GM19328 (cell line): ENCODE results near the gene ZEB1.

Experiments
- ATAC-seq: cut with Tn5 transposase; IDR thresholded peaks from one replicate; pipeline ENCODE4 v1.9.1; 2021; ENCODE audit warnings: mild to moderate bottlenecking, moderate library complexity; ENCODE audit not compliant: unreplicated experiment

ZEB1 gene

DNA sequence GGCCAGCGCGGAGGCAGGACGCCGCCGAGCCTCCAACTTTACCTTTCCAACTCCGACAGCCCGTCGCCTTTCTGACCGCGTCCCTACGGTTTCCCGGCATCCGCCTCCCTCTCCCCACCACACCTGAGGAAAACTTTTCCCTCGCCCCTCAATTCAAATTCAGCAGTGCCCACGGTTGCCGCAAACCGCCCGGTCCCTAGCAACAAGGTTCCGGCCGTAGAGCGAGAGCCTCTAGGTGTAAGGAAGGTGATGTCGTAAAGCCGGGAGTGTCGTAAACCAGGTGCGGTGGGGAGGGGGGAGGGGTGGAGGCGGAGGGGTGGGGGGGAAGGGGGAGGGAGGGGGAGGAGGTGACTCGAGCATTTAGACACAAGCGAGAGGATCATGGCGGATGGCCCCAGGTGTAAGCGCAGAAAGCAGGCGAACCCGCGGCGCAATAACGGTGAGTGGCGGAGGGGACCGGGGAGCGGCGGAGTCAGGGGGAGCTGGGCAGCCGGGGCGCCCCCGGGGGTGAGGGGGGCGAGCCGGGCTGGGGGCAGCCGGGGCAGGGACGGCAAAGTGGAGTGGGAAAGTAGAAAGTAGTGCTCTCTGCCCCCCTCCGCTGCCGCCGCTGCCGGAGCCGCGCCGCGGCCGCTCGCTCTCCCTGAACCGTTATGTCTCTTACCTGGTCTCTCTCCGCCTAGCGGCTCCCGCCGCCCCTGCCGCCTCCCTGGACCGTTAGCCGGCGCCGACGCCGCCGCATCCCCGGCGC, at the start of gene ZEB1:
ZEB1 (plus strand) TSS at position 363 of the 748 bp plus-strand sequence; CDS start at position 382, 19 bp downstream.
- ATAC-seq, result peak; percentile 35

DNA sequence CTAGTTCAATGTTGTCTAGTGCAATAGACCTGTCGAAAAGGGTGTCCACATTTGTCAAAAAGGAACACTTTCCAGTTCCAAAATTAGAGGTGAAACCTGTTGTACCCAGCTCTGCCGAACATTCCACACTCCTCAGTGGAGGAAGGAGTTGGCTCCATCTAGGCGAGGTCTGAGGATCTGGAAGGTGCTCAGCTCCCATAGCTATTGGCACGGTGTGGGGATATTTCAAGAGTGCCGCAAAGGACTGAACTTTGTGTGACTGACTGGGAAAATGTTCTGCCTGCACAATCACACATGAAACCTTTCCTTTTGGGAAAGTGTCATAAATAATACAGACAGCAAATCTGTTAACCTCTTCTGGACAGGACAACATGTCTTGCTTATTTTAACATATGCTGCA, 48.1 kb upstream of the ZEB1 start:
- ATAC-seq, result no peak

DNA sequence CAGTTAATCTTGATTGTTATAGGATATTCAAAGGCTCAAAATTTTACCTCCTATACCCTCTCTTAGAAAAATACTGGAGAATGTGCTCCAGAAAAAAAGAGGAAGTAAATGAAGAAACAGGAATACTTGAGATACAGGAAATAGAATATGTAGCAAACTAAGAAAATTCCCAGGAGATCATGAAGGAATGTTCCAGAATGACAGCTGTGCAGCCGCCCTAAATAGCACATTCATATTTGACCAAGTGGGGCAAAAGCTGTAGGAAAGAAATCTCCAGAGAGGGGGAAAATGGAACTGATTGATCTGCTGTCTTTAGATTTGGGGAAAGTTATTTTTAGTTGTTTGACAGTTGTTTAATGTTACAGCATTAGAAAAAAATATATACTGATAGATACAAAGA, 46.2 kb upstream of the ZEB1 start:
- ATAC-seq, result no peak

DNA sequence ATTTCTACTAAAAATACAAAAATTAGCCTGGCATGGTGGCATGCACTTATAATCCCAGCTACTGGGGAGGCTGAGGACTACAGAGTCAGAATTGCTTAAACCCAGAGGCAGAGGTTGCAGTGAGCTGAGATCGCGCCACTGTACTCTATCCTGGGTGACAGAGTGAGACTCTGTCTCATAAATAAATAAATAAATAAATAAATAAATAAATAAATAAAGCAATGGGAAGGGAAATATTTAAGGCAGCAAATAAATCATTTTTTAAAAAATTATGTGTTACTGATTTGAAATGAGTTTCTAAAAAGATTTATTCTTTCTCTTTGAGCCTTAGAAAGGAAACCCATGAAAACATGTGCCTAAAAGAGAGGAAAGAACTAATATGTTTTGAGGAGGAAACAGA, 45.2 kb upstream of the ZEB1 start:
- ATAC-seq, result no peak

DNA sequence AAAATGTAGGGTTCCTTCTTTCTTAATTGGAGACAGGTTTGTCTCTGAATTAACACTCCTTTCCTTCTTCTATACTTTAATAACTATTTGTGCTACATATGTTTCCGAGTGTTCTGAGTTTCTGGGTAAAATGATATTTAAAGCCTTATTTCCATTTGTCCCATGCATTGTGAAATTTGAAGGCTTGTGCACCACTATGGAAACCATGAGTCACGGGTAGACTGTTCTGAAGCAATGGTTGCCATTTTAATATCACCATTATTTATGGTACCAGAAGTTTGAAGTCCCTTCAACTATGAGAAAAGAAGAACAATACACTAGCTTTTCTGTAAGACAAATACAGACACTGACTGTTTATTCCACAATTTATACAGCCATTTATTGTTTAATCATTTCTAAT, 44.7 kb upstream of the ZEB1 start:
- ATAC-seq, result no peak

DNA sequence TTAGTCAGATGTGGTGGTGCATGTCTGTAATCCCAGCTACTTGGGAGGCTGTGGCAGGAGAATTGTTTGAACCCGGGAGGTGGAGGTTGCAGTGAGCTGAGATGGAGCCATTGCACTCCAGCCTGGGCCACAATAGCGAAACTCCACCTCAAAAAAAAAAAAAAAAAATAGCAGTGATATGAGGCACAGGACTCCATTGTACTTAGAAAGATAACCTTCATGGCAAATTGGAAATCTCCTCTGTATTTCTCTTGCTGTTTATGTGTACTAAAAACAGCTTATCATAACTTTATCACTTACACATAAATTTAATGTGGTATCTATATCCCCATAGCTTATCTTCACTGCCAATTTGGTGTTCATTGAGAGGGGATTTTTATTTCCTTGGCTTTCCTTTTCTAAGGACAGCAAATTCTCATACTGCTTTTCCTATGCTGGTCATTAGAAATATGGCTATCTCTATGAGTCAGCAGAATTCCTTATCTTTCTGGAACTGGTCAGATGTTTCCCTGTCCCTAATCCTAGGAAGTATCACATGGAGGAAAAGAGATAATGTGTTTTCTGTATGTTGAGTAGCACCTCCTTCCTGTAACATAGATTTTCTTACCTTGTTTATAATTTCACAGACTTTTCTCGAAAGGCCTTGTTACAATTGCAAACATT, 40.6 kb upstream of the ZEB1 start:
- no peak for ATAC-seq

DNA sequence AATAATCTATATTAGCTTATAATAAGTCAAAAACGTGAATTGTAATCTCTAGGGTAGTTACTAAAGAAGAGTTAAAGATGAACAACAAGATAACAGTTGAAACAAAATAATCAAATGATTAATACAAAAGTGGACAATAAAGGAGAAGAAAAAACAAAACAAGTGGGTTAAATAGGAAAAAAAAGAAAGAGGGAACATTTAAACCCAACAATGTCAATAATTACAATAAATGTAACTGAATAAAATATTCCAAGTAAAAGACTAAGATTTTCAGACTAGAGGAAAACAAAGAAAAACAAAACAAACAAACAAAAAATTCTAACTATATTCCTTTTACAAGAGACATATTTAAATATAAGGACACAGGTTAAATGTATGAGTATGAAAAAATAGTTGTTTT, 38.0 kb upstream of the ZEB1 start:
- no peak for ATAC-seq

DNA sequence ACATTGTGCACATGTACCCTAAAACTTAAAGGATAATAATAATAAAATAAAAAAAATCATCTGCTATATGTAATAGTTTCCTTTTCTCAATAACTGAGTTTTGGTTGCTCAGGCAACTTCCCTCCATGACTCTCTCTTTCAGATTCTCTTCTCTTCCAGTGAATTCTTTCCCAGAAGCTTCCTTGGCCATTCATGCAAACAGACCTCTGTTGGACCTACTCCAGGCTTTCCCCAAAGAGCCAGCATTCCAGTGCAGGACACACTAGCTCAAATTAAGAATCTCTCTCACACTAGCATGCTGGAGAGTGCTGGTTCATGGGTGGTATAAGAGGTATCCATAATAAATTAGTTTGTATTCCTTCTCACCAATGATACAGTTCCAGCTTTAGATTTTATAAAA, 31.0 kb upstream of the ZEB1 start:
- no peak for ATAC-seq

DNA sequence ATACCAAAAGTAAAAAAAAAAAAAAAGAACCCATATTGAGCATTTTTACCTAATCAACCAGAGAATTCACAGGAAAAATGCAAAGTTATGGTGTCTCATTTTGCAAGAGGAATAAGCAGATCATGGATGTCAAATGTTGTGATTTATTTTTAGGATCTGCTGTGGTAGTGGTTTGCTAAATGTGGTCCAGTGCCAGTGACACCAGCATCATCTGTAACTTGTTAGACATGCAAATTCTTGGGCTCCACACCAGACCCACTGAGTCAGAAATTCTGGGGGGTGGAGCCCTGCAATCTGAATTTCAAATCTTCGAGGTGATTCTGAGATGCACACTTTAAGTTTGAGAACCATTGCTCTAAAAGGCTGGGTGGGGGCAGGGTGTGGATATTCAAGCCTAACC, 30.1 kb upstream of the ZEB1 start:
- ATAC-seq, result no peak

DNA sequence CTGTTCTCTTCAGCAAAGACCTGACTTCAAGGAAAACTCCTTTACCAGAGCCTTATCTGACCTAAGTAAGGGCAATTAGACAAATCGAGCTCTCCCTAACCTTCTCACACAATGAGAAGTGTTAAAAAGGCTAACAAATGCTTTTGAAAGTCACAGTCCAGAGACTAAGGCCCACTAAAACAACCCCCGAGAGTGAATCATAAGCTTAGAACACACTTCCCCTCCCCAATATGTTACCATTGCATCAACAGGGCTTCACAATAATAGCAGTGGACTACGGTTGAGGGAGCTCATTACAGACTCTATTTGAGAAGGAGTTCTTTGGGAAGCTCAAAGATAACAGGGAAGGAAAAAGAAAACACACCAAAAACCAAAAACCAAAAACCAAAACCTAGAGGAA, 28.6 kb upstream of the ZEB1 start:
- no peak for ATAC-seq

DNA sequence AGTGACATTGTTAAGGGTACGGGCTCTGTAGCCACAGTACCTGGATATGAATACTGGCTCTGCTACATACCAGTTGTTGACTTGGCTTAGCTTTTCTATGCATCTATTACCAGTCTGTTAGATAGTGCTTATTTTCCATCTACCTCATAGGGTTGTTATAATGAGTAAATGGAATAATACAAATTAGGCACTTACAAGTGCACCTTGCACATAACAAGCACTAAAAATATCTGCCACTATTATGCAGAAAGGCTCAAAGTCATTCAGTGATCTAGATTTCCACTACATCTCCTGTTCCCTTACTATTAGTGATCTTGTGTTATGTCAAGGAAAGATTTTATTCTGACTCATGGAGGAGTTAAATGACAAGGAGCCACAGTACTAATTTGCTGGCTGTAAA, 27.9 kb upstream of the ZEB1 start:
- no peak for ATAC-seq

DNA sequence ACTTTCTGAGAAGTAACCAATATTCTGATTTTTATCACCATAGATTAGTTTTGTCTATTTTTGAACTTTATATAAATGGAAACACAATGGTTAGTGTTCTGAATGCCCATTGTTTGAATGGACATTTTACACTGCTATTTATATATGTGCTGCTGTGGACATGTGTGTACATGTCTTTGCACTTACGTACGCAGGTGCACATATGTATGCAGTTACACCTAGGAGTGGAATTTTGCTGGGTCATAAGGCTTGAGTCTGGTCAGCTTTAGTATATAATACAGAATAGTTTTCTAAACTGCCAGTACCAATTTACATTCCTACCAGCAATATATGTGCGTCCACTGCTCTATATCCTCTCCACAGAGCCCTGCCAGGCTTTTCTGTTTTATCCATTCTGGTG, 24.5 kb upstream of the ZEB1 start:
- no peak for ATAC-seq

DNA sequence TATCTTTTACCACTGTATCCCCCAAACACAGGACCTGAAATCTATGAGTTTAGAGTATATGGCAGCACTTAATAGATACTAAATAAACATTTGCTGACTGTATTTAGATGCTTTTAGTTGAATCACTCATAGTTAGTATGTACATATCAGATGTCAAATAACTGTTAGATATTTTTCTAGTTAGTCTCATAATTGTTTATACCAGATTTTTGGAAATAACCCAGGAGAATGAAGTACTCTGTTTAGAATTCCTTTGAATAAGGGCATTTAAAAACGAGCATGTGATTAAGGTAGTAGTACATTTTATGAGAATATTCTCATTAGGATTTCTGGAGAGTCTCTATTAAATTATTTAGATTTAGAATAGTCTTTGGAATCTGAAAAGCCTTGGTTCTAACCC, 22.3 kb upstream of the ZEB1 start:
- no peak for ATAC-seq

DNA sequence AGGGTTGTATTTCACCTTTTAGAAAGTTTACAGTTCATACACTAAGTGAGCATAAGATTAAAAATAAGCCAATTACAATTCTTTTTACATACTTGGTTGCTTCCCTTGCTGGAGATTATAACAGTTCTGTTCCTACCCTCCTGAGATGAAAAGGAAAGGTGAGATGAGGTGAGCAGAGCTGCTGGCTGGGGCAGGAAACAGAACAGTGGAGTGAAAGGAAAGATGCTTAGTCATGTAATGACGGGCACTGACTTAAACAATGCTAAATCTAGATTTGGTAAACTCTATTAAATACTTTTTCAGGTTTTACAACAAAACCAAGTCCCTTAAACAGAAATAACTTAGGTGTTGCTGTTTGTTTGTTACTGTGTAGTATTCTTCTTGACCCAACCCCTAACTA, 19.9 kb upstream of the ZEB1 start:
- no peak for ATAC-seq

DNA sequence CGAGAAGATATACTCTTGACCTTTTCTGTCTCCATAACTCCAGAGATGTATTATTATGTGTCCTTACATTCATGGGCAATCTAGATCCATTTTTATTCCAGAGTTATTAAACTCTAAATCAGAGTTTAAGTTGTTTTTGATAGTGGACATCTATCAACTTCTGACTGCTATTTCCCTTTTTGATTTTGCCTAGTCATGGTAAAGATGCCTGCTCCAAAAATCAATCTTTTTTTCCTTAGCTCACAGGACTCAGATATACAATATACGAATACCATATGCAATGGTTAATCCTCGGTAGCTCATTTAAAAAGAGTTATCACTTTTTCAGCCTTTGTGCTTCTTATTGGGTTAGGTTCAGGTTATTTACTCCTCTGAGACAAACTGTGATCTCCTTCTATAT, 15.8 kb upstream of the ZEB1 start:
- ATAC-seq, result no peak

DNA sequence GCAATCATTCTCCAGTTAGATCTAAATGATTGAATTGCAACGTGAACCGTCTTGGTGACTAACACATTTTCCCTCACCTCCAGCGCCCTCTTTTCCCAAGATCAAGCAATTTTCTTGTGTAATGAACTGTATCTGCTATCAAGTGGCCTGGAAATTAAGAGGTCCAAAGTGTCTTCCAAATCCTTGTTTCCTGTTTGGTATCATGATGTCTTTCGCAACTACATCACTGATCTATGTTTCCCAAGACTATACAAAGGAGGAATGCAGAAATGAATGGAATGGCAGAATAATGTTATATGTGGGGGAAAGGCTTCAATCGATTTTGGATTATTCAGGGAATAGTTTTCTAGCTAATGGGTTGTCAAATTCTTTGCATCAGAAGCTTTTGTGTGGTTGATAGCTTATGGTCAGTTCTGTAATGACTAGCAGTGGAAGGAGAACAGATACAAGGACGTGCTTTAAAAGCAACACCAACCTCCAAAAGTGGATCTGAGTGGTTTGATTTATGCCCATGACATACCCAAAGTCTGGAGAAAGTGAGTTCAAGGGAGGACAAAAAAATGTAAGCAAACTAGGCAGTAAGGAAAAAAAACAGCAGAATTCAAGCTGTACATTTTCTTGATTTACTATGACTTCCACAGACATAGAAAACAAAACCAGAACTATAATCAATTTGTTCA, 14.6 kb upstream of the ZEB1 start:
- no peak for ATAC-seq

DNA sequence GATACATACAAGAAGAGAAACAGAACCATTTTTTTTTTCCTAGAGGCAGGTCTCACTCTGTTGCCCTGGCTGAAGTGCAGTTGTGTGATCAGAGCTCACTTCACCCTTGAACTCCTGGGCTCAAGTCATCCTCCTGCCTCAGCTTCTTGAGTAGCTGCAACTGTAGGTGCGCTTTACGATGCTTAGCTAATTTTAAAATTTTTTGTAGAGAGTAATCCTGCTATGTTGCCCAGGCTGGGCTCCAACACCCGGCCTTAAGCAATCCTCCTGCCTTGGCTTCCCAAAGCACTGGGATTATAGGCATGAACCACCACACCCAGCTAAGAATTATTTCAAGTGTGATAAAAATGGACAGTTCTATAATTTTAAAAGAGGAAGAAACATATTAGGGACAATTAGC, 5.6 kb upstream of the ZEB1 start:
- ATAC-seq, result no peak

DNA sequence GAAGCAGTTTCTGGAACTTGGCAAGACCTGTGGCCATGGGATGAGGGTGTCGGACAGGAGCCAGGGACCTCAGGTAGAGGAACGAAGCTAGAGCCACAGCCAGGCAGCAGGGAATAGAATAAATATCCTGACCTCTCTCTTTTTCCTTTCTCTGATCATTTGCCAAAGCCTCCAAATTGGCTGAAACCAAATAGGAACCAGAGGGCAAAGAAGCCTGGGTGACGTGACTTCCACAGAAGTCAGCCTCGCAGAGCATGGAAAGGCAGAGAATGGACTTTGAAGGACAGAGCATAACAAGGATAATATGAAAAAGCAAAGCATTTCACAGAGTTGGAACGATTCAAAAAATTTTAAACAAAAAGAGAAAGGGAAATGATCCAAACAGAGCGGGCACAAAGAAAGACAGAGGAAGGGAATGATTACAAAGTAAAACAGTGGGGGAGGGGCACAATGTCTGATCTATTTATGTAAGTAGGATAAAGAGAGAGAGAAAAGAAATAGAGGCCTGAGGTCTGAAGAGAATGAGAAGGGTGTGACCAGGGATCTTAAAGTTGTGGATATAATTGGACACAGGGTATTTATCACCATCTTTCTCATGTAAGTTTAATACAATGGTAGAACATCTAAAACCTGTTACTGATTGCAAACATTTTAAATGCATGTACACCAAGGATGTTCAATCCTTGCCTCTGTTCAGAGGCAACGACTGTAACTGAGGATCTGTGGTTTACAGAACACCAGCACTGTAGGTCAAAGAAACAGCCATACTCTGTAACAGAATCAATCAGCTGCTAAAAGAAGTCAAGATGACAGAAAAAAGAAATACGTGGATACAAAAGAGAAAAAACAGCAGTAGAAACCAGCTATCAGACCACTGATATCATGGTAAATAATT, 4.5 kb upstream of the ZEB1 start:
- ATAC-seq, result no peak

DNA sequence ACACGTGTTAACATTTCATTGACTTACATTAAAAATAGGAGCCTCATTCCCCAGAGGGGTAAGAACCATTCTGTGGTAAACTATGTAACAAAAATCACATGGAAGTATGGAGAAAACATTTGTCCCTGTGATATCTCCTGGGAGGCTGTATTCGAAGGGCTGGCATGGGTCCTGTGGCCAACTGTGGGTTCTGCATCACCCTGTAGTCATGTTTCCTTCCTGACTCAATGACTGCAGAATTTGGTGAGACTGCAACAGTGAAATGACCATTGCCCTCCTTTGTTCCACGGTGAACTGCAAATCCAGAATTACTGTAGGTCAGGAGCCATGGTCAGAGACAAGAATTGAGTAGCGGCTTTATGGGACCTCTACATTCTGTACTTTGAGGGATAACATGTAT, 3.6 kb upstream of the ZEB1 start:
- no peak for ATAC-seq

DNA sequence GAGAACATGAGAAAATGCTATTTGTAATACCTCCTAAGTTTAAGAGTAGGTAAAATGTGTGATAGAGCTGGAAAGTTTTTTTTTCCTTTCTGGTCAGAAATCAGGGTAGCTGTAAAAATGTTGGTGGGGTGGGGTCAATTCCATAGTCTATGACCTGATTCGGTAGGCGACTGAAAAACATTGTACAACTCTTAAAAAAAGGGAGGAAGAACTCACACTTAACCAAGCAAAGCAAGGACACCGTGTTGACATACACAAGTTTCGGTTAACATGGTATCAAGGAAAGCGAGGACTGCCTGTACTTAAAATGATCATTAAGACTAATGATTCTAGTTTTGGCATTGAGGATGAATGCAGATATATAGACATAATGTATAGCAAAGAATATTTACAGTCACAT, 1.8 kb upstream of the ZEB1 start:
- ATAC-seq, result no peak

DNA sequence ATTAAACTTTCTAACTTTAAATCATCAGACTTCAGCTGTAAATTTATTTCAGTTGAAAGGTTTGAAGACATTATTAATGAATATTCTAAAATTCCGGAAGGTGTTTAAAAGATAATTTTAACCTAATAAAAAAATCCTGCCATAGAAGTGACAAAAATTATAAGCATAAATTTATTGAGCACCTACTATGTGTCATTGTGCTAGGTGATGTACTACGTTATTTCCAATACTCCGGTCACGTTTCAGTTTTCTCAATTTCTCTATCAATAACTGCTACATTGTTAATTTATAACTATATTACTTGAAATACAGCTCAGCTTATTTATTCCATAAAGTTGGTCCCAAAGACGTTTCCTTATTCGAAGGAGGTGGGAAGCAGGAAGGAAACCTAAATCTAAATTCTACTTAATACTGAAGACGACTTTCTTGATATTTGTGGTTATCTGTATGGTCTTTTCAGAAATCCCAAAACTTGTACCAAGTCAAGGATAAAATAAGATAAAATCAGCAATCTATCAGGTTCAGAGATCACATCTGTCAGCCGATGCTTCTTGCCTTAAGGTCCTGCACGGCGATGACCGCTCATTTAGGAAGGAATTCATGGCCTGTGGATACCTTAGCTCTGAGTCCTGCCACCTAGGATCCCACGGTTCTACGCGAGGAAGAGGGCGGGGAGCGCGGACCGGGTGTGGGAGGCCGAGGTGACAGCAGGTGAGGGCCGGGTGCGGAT, 1.2 kb upstream of the ZEB1 start:
- no peak for ATAC-seq
